ENCODE measurements around the gene MCC.

Gene MCC

GRCh38 chr5:113127021-113127420 is 361.2 kb downstream of the MCC start:
- ChIA-PET POLR2A (no interaction called here), CTCF (interaction anchor here (0.7 to 1.1 kb wide), 2 partner anchors 131 to 1955 kb away, joined by 3 read pairs; no protein-coding TSS in a partner anchor)

GRCh38 chr5:113125371-113125770 is 362.9 kb downstream of the MCC start:
- H3K36me3 ChIP-seq (ENCODE audit: control insufficient read depth in 2 of 2, insufficient read depth in 1 of 2, low read length in 2 of 2), result peaks cover 0 to 3% of the 10 kb centered on the region in 2 experiments; a peak in 1 of 3 replicates
- H3K4me1 ChIP-seq (ENCODE audit: control insufficient read depth, insufficient read depth, low read length), result peaks cover 13% of the 10 kb centered on the region
- no peak overlapping the region for H3K27ac ChIP-seq (ENCODE audit: extremely low read depth, low read depth, low read length)
- no peaks in the 10 kb centered on the region for H3K9me3 ChIP-seq (ENCODE audit: control insufficient read depth, insufficient read depth, low read depth, low read length)
- TF ChIP-seq ZBTB48 (tag by site-specific recombination; IDR thresholded peaks at IDR 0.05) (peak; percentile 48; the same call in 1 of the 2 replicates), OSR2 (tag by site-specific recombination; IDR thresholded peaks at IDR 0.05) (no peak), ZNF37A (tag by site-specific recombination; IDR thresholded peaks at IDR 0.05) (no peak), ZNF544 (tag by site-specific recombination; IDR thresholded peaks at IDR 0.05) (no peak), ZNF132 (tag by site-specific recombination; IDR thresholded peaks at IDR 0.05; ENCODE audit: borderline replicate concordance) (no peak), PRDM6 (tag by site-specific recombination; IDR thresholded peaks at IDR 0.05) (peak; percentile 16; the same call in 1 of the 2 replicates), ZNF558 (tag by site-specific recombination; IDR thresholded peaks at IDR 0.05) (no peak)
- POLR2A ChIA-PET, result no interaction called here
- H3K4me3 ChIP-seq (ENCODE audit: low read depth, low read length), result no peak overlapping the region
- CTCF ChIA-PET, result interaction anchor here (0.5 to 1.1 kb wide), 4 partner anchors 18 to 158 kb away, joined by 3 read pairs; no protein-coding TSS in a partner anchor

More at GRCh38 chr5:113127021-113127420, 361.2 kb downstream of the MCC start:
- Histone ChIP-seq H3K4me3 (ENCODE audit: low read depth, low read length) (no peak overlapping the region), H3K4me1 (ENCODE audit: control insufficient read depth, insufficient read depth, low read length) (peaks cover 13% of the 10 kb centered on the region), H3K36me3 (ENCODE audit: control insufficient read depth in 2 of 2, insufficient read depth in 1 of 2, low read length in 2 of 2) (peaks cover 0 to 3% of the 10 kb centered on the region in 2 experiments; a peak in 1 of 3 replicates), H3K9me3 (ENCODE audit: control insufficient read depth, insufficient read depth, low read depth, low read length) (no peaks in the 10 kb centered on the region), H3K27ac (ENCODE audit: extremely low read depth, low read depth, low read length) (no peak overlapping the region)
- TF ChIP-seq AEBP2 (tag by site-specific recombination; IDR thresholded peaks at IDR 0.05; ENCODE audit: borderline replicate concordance), result no peak
- no peak for TF ChIP-seq ZNF600 (tag by site-specific recombination; IDR thresholded peaks at IDR 0.05)
- no peak for TF ChIP-seq KLF7 (tag by site-specific recombination; IDR thresholded peaks at IDR 0.05; ENCODE audit: borderline replicate concordance)
- peak; percentile 49; the same call in 1 of the 2 replicates for TF ChIP-seq ZNF580 (tag by site-specific recombination; IDR thresholded peaks at IDR 0.05)
- peak; percentile 94 for TF ChIP-seq ZNF146 (tag by site-specific recombination; IDR thresholded peaks at IDR 0.05)

- H3K27ac ChIP-seq (ENCODE audit: extremely low read depth, low read depth, low read length), result no peak overlapping the region
- POLR2A ChIA-PET, result no interaction called here
- CTCF ChIA-PET, result interaction anchor here (0.5 to 1.1 kb wide), 4 partner anchors 18 to 159 kb away, joined by 3 to 4 read pairs (median 3); no protein-coding TSS in a partner anchor
Observed at GRCh38 chr5:113124914-113125313, 363.3 kb downstream of the MCC start.

More at GRCh38 chr5:113124914-113125313, 363.3 kb downstream of the MCC start:
- no peaks in the 10 kb centered on the region for H3K9me3 ChIP-seq (ENCODE audit: control insufficient read depth, insufficient read depth, low read depth, low read length)
- peak; percentile 73 for TF ChIP-seq SCRT2 (tag by site-specific recombination; IDR thresholded peaks at IDR 0.05)
- TF ChIP-seq SCRT1 (tag by site-specific recombination; IDR thresholded peaks at IDR 0.05; ENCODE audit: borderline replicate concordance), result peak; percentile 58; the same call in 1 of the 2 replicates
- TF ChIP-seq ZNF280D (tag by site-specific recombination; IDR thresholded peaks at IDR 0.05), result no peak
- no peak overlapping the region for H3K4me3 ChIP-seq (ENCODE audit: low read depth, low read length)
- peaks cover 13% of the 10 kb centered on the region for H3K4me1 ChIP-seq (ENCODE audit: control insufficient read depth, insufficient read depth, low read length)
- H3K36me3 ChIP-seq (ENCODE audit: control insufficient read depth in 2 of 2, insufficient read depth in 1 of 2, low read length in 2 of 2), result peaks cover 0 to 3% of the 10 kb centered on the region in 2 experiments; a peak in 1 of 3 replicates
